NCI-H82 treated with DMSO at 0.1 percent for 48 hours (cell line): Measurements from ENCODE around the gene RIC8B.
A peak's percentile ranks its signal among the peaks of the same experiment; 100 is the strongest.
"Not testable (repeated sequence)": the region's sequence is repeated elsewhere in the genome, so short reads cannot be mapped to it uniquely, and the experiment has no call there.

Experiments used
- DNase-seq: peaks from one replicate; lab custom pipeline; 2025; ENCODE audit not compliant: unreplicated experiment; lab: John Stamatoyannopoulos, UW

The RIC8B gene

GRCh38 chr12:106774005-106774807, at the start of gene RIC8B:
RIC8B (plus strand) TSS chr12:106774682; CDS start chr12:106774746, 64 bp downstream.
- peak; percentile 99 for DNase-seq

DNA sequence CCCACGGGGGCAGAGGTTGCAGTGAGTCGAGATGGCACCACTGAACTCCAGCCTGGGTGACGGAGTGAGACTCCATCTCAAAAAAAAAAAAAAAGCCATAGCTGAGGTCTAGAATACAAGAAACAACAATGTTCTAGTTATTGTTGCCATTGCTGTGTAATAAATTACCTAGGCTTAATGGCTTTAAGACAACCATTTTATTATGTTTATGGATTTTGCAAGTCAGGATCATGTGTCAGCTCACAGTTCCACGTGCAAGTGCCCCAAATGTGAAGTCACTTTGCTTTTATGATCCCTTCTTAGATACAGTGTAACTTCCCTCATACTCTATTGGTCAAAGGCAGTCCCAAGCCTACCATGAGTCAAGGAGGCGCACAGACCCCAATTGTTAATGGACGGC, 49.5 kb upstream of the RIC8B start:
- DNase-seq, result no peak

DNA sequence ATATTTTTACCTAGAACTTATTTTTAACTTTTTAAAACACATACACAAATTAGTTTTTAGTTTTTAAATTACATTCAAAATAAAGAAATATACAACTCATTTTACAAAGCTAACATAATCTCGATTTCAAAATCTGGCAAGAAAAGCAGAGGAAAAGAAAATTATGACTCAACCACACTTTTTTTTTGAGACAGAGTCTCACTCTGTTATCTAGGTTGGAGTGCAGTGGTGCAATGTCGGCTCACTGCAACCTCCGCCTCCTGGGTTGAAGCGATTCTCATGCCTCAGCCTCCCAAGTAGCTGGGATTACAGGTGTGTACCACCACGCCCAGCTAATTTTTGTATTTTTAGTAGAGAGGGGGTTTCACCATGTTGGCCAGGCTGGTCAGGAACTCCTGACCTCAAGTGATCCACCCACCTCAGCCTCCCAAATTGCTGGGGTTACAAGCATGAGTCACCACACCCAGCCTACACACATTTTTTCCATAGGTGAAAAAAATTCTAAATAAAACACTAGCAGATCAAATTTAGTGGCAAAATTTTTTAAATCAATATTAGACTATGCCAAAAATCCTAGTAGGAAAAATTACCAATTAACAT, 47.8 kb upstream of the RIC8B start:
- not testable (repeated sequence) for DNase-seq

DNA sequence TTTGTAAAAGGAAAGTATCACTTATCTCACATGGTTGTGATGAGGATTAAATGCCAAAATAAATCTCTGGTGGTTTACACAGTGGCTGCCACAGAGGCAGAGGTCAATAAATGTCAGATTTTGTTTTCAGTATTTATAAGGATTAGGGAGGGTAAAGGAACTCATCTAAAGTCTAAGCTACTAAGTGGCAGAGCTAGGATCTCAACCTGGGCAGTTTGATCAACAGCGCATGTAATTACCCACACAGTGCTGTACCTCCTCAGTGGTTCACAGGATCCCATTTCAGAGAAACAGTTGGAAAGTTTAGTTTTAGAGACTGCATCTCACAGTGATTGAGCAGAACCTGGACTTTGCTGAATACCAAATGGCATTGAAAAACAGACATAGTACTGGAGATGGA, 44.9 kb upstream of the RIC8B start:
- DNase-seq, result peak; percentile 8

GRCh38 chr12:106732890-106733289, 41.6 kb upstream of the RIC8B start:
- DNase-seq, result no peak

- no peak for DNase-seq
Measured at GRCh38 chr12:106733660-106734059, 40.8 kb upstream of the RIC8B start.

DNA sequence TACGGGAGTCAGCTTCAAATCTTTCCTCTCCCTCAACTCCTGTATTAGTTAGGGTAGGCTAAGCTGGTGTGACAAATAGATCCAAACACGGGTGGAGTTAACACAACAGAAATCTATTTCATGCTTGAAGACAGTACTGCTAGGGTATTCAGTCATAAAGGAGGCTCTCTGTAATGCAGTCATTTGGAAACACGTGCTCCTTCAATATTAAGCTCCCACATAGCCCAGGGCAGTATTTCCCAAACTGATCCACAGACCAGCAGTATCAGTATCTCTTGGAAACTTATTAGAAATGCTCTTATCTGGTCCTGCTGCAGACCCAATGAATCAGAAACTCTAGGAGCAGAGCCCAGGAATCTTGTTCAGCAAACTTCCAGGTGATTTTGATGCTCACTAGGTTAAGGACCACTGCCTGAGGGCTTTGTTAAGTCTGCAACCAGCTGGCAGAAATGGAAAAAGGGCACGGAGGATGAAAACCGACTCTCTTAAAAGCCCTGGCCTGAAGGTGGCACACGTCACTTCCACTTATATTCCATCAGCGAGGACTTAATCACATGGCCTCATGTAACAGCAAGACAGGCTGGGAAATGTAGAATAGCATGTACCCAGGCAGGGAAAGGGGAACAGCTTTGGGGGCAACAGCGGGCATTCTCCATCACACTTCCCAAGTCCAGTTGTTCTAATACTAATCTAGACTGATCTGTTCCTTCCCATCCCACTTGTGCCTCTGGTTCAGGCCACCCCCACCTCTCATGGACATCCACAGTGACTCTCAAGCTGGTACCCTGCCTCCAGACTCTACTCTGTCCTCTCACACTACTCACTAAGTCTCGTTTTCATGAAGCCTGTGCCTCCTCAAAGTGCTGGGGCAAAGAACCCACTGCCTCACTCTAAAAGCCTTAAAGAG, 38.2 kb upstream of the RIC8B start:
- DNase-seq, result no peak

DNA sequence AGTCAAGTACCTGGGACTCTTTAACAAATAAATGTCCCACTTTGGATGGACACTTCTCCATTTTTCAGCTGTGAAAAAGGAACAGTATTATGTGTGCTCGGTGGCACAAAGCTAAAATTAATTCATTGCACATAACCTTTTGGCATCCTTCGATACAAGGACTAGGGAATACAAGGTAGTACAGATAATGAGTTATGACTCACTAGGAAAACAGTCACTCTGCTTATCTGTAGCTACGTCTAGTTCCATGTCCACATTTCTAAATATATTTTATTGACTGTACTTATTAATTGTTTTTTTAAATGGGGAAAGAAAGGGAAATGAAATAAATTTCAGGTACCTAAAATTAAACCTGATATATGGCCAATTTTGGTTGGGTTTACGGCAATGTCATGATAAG, 35.2 kb upstream of the RIC8B start:
- DNase-seq, result no peak

- no peak for DNase-seq
Measured at GRCh38 chr12:106739815-106740530, 34.5 kb upstream of the RIC8B start.

DNA sequence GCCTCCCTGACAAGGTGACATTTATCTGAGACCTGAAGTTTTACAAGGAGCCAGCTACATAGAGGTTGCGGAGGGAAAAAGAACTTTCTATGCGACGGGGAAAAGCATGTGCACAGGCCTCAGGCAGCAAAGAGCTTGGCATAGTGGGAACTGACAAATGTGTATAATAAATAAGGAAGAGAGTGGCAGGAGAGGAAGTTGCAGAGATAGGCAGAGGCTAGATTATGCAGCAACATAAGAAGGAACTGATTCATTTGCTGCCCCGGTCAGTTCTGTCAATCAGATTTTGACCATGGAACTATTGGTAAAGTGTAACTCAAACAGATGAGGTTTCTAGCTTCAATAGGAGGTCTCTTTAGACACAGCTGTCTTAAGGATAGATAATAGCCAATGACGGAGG, 33.7 kb upstream of the RIC8B start:
- no peak for DNase-seq

- DNase-seq, result no peak
Measured at GRCh38 chr12:106741247-106741646, 33.2 kb upstream of the RIC8B start.

GRCh38 chr12:106743270-106743988, 31.1 kb upstream of the RIC8B start:
- DNase-seq, result peak; percentile 13

DNA sequence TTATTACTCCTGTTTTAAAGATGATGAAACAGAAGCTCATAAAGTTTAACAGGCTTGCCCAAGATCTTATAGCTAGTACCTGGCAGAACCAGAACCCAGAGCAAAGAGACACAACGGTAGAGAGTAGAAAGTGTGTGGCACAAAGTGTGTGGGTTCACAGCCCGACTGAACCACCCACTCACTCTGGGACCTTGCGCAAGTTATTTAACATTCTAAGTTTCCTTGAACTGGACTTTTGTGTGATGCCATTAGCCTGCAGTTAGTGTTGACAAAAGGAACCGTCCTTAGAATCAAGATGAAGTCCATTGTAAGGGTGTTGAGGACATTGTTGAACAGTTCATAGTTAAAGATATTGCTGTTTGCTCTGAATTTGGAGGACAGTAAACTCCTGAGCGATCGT, 29.9 kb upstream of the RIC8B start:
- DNase-seq, result no peak

- DNase-seq, result no peak
Measured at GRCh38 chr12:106745181-106745745, 29.2 kb upstream of the RIC8B start.

DNA sequence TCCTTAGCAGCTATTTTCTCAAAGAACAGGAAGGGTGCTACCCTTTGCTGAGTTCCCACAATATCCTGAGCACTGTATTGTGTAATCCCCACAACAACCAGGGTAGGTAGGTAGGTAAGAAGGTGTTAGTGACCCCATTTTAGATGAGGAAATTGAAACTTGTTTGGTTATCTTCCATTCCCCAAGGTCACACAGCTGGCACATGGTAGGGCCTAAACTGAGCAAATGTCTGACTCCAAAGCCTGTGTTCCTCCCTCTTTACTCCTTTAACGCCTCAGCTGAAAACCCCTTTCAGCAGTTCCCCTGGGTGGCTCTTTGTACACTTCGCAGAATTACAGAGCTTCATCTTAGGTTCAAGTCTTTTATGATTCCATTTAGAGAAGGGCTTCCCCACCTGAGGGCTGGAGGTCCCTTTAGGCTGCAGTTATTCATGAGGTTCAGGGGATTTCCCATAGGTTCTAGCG, 26.5 kb upstream of the RIC8B start:
- DNase-seq, result no peak

- no peak for DNase-seq
Measured at GRCh38 chr12:106750524-106750923, 24.0 kb upstream of the RIC8B start.

DNA sequence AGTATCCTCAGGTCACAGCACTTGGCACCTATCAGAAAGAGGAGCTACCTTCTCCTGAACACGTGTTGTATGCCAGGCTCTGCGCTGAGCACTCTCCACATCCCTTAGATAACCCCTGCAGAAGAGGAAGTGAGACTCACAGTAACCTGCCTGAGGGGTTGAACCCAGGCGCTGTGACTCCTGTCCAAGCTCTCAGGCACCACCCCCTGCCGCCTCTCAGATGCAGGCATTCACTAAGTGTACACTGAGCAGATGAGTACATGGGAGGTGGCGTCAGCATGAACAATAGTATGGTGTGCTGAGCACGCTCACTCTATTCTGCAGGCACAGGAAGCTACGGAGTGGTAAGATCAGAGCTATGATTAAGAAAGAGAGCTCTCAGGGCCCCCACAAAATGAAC, 21.0 kb upstream of the RIC8B start:
- no peak for DNase-seq

DNA sequence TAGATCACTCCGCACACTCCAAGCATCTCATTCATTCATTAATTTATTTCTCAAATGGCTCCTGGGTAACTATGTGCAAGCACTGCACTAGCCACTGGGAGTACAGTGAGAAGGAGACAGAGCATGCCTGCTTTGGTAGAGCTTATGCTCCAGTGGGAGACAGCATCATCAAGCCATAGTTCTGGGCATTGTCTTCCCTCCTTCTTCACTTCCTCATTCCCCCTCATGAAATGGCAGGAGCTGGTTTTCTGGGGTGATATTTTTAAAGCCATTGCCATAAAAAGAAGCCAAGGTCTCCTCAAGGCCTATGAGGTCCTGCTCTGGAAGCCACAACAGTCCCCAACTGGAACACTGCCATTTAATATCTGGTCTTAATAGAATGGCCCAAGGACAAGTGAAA, 20.2 kb upstream of the RIC8B start:
- no peak for DNase-seq

- no peak for DNase-seq
Measured at GRCh38 chr12:106757623-106758348, 16.7 kb upstream of the RIC8B start.
